ENCODE data around the gene IRX2. TPM values are rescaled to one million over a fixed set of nuclear protein-coding genes. Genes with fewer than 3 reads are reported as not detected.

Gene IRX2
- total RNA-seq, 2 donors from 2014 or later, result not detected

DNA sequence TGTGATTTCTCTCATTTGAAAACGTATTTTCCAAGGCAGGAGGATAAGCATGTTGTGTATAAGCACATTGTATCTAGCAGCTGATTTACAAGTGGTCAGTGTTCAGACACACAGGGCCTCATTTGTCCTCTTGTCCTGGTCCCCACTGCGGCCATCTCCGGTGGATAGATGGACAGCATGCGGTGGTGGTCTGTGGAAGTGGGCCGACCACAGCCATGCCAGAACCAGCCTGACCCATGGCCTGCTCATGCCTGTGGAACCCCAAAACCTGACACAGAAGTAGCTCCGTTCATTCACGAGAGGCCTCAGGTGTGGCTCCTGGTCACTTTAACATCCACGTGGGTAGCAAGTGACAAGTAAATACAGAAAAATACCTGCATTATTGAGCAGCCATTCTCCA, 14.6 kb downstream of the IRX2 start:
- no peaks in the 10 kb centered on the region for H3K9me3 Mint-ChIP-seq
- H3K36me3 Mint-ChIP-seq, result no peaks in the 10 kb centered on the region
- no peak for DNase-seq (ENCODE audit: low spot score in 2 of 2)
- ATAC-seq, result no peak
- no peak overlapping the region for H3K27ac Mint-ChIP-seq

DNA sequence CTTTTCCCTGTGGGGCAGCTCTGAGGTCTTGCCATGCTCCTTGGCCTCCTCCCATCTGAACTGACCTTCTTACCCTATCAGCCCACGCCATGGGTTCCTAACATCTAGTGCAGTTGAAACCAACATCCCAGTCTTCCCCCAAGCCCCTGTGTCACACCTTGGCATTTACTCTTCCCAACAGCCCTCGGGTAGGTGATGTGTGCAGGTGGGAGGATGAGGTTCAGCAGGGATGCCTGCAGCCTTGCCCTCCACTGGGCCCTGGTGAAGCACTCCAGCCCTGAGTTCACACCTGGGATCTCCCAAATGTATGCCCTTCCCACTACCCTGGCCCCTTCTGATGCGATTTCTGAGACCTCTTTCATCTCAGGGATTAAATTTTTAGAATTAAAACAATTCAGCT, 15.5 kb downstream of the IRX2 start:
- Mint-ChIP-seq H3K36me3 (no peaks in the 10 kb centered on the region), H3K27ac (no peak overlapping the region), H3K9me3 (no peaks in the 10 kb centered on the region)
- ATAC-seq (no peak), DNase-seq (ENCODE audit: low spot score in 2 of 2) (no peak)

DNA sequence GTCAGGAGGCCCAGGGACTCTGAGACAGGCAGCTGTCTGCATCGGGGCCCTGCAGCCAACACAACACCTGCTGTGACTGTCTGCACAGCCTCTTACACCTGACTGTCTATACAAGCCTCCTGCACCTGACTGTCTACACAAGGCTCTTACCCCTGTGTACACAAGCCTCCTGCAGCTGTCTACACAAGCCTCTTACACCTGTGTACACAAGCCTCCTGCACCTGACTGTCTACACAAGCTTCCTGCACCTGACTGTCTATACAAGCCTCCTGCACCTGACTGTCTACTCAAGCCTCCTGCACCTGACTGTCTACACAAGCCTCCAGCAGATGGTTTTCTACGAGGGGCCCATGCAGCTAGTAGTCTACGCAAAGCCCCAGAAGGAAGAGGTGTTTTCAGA, 18.6 kb downstream of the IRX2 start:
- DNase-seq (ENCODE audit: low spot score in 2 of 2) (no peak), ATAC-seq (no peak)
- no peak overlapping the region for H3K27ac Mint-ChIP-seq
- H3K36me3 Mint-ChIP-seq, result peaks cover 0 to 4% of the 10 kb centered on the region in 2 donors
- H3K9me3 Mint-ChIP-seq, result peaks cover 0 to 3% of the 10 kb centered on the region in 2 donors

- no peak for ATAC-seq
- Mint-ChIP-seq H3K9me3 (peaks cover 0 to 6% of the 10 kb centered on the region in 2 donors), H3K27ac (no peak overlapping the region), H3K36me3 (peaks cover 0 to 7% of the 10 kb centered on the region in 2 donors)
- DNase-seq (ENCODE audit: low spot score in 2 of 2), result no peak
Observed at GRCh38 chr5:2732004-2732403, 19.5 kb downstream of the IRX2 start.

- DNase-seq (ENCODE audit: low spot score in 2 of 2) (no peak), ATAC-seq (no peak)
- Mint-ChIP-seq H3K36me3 (peaks cover 0 to 7% of the 10 kb centered on the region in 2 donors), H3K27ac (no peak overlapping the region), H3K9me3 (peaks cover 0 to 6% of the 10 kb centered on the region in 2 donors)
Observed at GRCh38 chr5:2729189-2729588, 22.3 kb downstream of the IRX2 start.

DNA sequence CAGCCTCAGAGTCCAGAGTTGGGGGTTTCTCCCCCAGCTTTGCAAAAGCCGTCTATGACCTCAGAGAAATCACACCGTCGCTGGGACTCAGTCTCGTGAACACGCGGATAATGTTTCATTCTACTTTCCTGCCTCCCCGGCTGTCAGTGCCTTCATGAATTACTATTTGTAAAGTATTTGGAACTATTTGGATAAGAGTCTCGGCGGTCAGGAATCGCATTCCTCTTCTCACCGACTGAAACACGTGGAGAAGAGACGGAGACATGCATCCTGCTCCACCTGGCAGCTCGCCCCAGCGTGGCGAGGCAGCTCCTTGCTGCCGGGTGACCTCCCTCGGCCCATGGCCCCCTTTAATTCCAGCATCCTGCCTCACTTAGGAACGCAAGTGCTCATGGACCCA, 23.9 kb downstream of the IRX2 start:
- ATAC-seq (no peak), DNase-seq (ENCODE audit: low spot score in 2 of 2) (no peak)
- Mint-ChIP-seq H3K36me3 (peaks cover 0 to 7% of the 10 kb centered on the region in 2 donors), H3K9me3 (peaks cover 0 to 6% of the 10 kb centered on the region in 2 donors), H3K27ac (no peak overlapping the region)

DNA sequence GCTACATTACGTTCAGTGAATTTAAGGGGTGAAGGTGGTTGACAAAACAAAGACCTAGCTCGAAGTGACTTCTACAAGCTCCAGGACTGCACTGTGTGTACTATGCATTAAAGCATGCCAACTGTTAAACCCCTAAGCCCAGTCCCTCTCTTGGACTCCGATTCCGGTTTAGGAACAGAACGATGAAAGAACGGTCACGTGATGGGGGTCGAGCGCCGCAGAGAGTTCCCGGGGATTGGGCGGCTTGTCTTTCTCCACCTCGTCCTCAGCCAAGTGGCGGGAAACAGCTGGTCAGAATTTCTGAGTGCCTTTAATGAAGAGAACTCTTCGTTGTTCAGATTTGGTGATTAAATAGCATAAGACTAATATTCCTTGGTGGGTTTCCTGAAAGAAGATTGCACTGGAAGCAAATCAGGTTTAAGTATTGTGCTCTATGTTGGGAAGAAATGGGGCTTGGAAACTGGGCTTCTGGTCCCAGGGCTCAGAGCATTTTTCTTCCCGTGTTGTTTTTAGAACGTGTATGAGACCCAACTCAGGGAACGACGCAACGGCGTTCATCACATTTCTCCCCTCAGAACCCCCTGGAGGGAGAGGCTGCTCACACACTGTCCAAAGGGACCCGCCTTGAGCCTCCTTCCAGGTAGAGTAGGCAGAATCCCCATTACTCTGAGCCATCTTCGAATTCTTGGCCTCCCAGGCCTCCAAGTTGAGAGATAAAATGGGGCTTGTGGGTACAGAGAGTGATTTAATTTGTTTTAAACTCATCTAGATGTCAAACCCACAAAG, 25.3 kb downstream of the IRX2 start:
- Mint-ChIP-seq H3K9me3 (peaks cover 0 to 6% of the 10 kb centered on the region in 2 donors), H3K36me3 (peaks cover 0 to 7% of the 10 kb centered on the region in 2 donors), H3K27ac (no peak overlapping the region)
- DNase-seq (ENCODE audit: low spot score in 2 of 2) (no peak), ATAC-seq (no peak)

- H3K36me3 Mint-ChIP-seq, result peaks cover 0 to 7% of the 10 kb centered on the region in 2 donors
- ATAC-seq, result no peak
- peaks cover 0 to 6% of the 10 kb centered on the region in 2 donors for H3K9me3 Mint-ChIP-seq
- no peak for DNase-seq (ENCODE audit: low spot score in 2 of 2)
- H3K27ac Mint-ChIP-seq, result no peak overlapping the region
Observed at GRCh38 chr5:2724831-2725230, 26.6 kb downstream of the IRX2 start.

- DNase-seq (ENCODE audit: low spot score in 2 of 2) (no peak), ATAC-seq (no peak)
- Mint-ChIP-seq H3K27ac (no peak overlapping the region), H3K36me3 (peaks cover 0 to 7% of the 10 kb centered on the region in 2 donors), H3K9me3 (peaks cover 0 to 6% of the 10 kb centered on the region in 2 donors)
Observed at GRCh38 chr5:2724031-2724581, 27.4 kb downstream of the IRX2 start.

DNA sequence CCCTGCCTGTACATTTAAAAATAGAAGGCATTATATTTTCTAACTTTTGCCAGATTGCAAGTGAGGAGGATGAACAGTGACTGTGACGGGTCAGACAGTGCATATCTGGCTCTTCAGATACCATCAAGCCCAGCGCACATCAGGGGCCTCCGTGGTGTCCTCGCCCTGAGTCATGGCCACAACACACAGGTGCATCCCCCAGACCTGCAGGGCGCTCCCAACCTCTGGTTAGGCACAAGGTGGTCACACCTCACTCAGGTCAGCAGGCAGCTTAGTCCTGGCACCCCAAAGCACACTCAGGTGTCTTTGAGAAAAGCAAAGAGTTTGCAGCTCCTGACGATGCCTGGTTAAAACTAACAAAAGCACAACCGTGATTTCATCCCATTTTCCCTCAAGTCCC, 28.6 kb downstream of the IRX2 start:
- Mint-ChIP-seq H3K36me3 (peaks cover 0 to 5% of the 10 kb centered on the region in 2 donors), H3K9me3 (peaks cover 0 to 4% of the 10 kb centered on the region in 2 donors), H3K27ac (no peak overlapping the region)
- no peak for DNase-seq (ENCODE audit: low spot score in 2 of 2)
- ATAC-seq, result no peak

- H3K36me3 Mint-ChIP-seq, result peaks cover 0 to 9% of the 10 kb centered on the region in 2 donors
- H3K27ac Mint-ChIP-seq, result no peak overlapping the region
- H3K9me3 Mint-ChIP-seq, result peaks cover 0 to 10% of the 10 kb centered on the region in 2 donors
- DNase-seq (ENCODE audit: low spot score in 2 of 2) (no peak), ATAC-seq (no peak)
Observed at GRCh38 chr5:2721385-2722138, 29.9 kb downstream of the IRX2 start.

GRCh38 chr5:2719332-2719731, 32.1 kb downstream of the IRX2 start:
- DNase-seq (ENCODE audit: low spot score in 2 of 2) (no peak), ATAC-seq (no peak)
- peaks cover 0 to 10% of the 10 kb centered on the region in 2 donors for H3K9me3 Mint-ChIP-seq
- H3K36me3 Mint-ChIP-seq, result peaks cover 0 to 9% of the 10 kb centered on the region in 2 donors
- no peak overlapping the region for H3K27ac Mint-ChIP-seq

GRCh38 chr5:2718115-2718514, 33.4 kb downstream of the IRX2 start:
- Mint-ChIP-seq H3K36me3 (peaks cover 0 to 9% of the 10 kb centered on the region in 2 donors), H3K9me3 (peaks cover 0 to 10% of the 10 kb centered on the region in 2 donors), H3K27ac (peak overlapping the region in 1 of 2 donors; percentile 7)
- DNase-seq (ENCODE audit: low spot score in 2 of 2) (no peak), ATAC-seq (no peak)

- Mint-ChIP-seq H3K36me3 (peaks cover 0 to 9% of the 10 kb centered on the region in 2 donors), H3K9me3 (peaks cover 0 to 10% of the 10 kb centered on the region in 2 donors), H3K27ac (no peak overlapping the region)
- no peak for ATAC-seq
- no peak for DNase-seq (ENCODE audit: low spot score in 2 of 2)
Observed at GRCh38 chr5:2715856-2716255, 35.6 kb downstream of the IRX2 start.

DNA sequence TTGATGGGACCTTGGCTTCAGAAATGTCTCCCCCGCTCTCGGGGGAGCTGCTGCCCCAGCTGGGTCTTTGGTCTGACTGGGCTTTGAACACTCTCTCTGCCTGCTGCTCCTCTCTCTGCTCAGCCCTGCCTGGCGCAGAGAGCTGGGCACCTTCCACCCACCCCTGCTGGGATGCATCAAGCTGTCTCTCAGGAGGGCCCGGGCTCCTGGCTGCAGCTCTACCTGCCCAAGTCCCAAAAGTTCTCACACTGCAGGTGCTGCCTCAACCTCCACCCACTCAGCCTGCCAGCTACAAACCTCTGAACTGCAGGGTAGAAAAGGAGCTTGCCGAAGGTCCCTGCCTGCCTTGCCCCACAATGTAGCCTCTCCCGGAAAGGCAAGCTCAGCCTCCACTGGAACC, 36.7 kb downstream of the IRX2 start:
- no peak for DNase-seq (ENCODE audit: low spot score in 2 of 2)
- Mint-ChIP-seq H3K36me3 (peaks cover 0 to 9% of the 10 kb centered on the region in 2 donors), H3K27ac (no peak overlapping the region), H3K9me3 (peaks cover 0 to 10% of the 10 kb centered on the region in 2 donors)
- no peak for ATAC-seq

- DNase-seq (ENCODE audit: low spot score in 2 of 2) (no peak), ATAC-seq (no peak)
- Mint-ChIP-seq H3K9me3 (peaks cover 0 to 10% of the 10 kb centered on the region in 2 donors), H3K36me3 (peaks cover 0 to 9% of the 10 kb centered on the region in 2 donors), H3K27ac (no peak overlapping the region)
Observed at GRCh38 chr5:2714026-2714425, 37.5 kb downstream of the IRX2 start.

All from activated naive CD4-positive, alpha-beta T cell treated with anti-CD3 and anti-CD28 coated beads, Interleukin-2, amount 50 U/mL, for 72 hours (primary cell).